T-helper 2 cell treated with Interferon-gamma antibody and Interleukin-4, amounts not matched to agents 5 μg/mL and 100 μg/mL, for 36 hours (primary cell): ENCODE measurements around the gene LRRC4C.
"Not testable (repeated sequence)": the region's sequence is repeated elsewhere in the genome, so short reads cannot be mapped to it uniquely, and the experiment has no call there.

Source experiments
- DNase-seq: peaks from one replicate; pipeline ENCODE4 v3.0.0; 2021; ENCODE audit warnings: low spot score
- H3K27ac Mint-ChIP-seq: one replicate; pipeline ENCODE4 v1.8.0; 2021; ENCODE audit warnings: mild to moderate bottlenecking, mixed read lengths
- H3K27me3 Mint-ChIP-seq: one replicate; pipeline ENCODE4 v1.8.0; 2021; ENCODE audit warnings: low read depth, mixed read lengths
- H3K36me3 Mint-ChIP-seq: one replicate; pipeline ENCODE4 v1.8.0; 2021; ENCODE audit warnings: low read depth, mixed read lengths
- H3K4me1 Mint-ChIP-seq: one replicate; pipeline ENCODE4 v1.8.0; 2021; ENCODE audit warnings: low read depth, mixed read lengths
- H3K4me3 Mint-ChIP-seq: one replicate; pipeline ENCODE4 v1.8.0; 2022; ENCODE audit warnings: mild to moderate bottlenecking, moderate library complexity, mixed read lengths
- H3K9me3 Mint-ChIP-seq: one replicate; pipeline ENCODE4 v1.8.0; 2021; ENCODE audit warnings: mixed read lengths

Gene LRRC4C

GRCh38 chr11:40236526-40236925 is 1222.9 kb downstream of the LRRC4C start:
- no peak overlapping the region for H3K4me3 Mint-ChIP-seq
- H3K27ac Mint-ChIP-seq, result no peak overlapping the region
- no peaks in the 10 kb centered on the region for H3K36me3 Mint-ChIP-seq
- H3K4me1 Mint-ChIP-seq, result no peaks in the 10 kb centered on the region
- no peak for DNase-seq
- H3K27me3 Mint-ChIP-seq, result no peaks in the 10 kb centered on the region
- H3K9me3 Mint-ChIP-seq, result peaks cover 27% of the 10 kb centered on the region

GRCh38 chr11:40235841-40236240 is 1223.6 kb downstream of the LRRC4C start:
- no peak overlapping the region for H3K4me3 Mint-ChIP-seq
- DNase-seq, result no peak

GRCh38 chr11:40230821-40231220 is 1228.6 kb downstream of the LRRC4C start:
- Mint-ChIP-seq H3K36me3 (no peaks in the 10 kb centered on the region), H3K4me1 (no peaks in the 10 kb centered on the region), H3K4me3 (no peak overlapping the region), H3K9me3 (peaks cover 38% of the 10 kb centered on the region), H3K27me3 (no peaks in the 10 kb centered on the region), H3K27ac (no peak overlapping the region)
- no peak for DNase-seq

More at GRCh38 chr11:40235841-40236240, 1223.6 kb downstream of the LRRC4C start:
- Mint-ChIP-seq H3K27me3 (no peaks in the 10 kb centered on the region), H3K27ac (no peak overlapping the region), H3K9me3 (peaks cover 27% of the 10 kb centered on the region), H3K4me1 (no peaks in the 10 kb centered on the region), H3K36me3 (no peaks in the 10 kb centered on the region)

GRCh38 chr11:40228662-40229061 is 1230.8 kb downstream of the LRRC4C start:
- Mint-ChIP-seq H3K9me3 (peaks cover 38% of the 10 kb centered on the region), H3K4me3 (no peak overlapping the region), H3K4me1 (no peaks in the 10 kb centered on the region), H3K27me3 (no peaks in the 10 kb centered on the region), H3K36me3 (no peaks in the 10 kb centered on the region), H3K27ac (no peak overlapping the region)
- no peak for DNase-seq

GRCh38 chr11:40227730-40228129 is 1231.7 kb downstream of the LRRC4C start:
- H3K4me3 Mint-ChIP-seq, result no peak overlapping the region

GRCh38 chr11:40226654-40227053 is 1232.8 kb downstream of the LRRC4C start:
- no peak overlapping the region for H3K27ac Mint-ChIP-seq

More at GRCh38 chr11:40227730-40228129, 1231.7 kb downstream of the LRRC4C start:
- Mint-ChIP-seq H3K27me3 (no peaks in the 10 kb centered on the region), H3K9me3 (peaks cover 32% of the 10 kb centered on the region), H3K4me1 (no peaks in the 10 kb centered on the region), H3K36me3 (no peaks in the 10 kb centered on the region), H3K27ac (no peak overlapping the region)
- DNase-seq, result no peak

GRCh38 chr11:40223596-40224330 is 1235.7 kb downstream of the LRRC4C start:
- Mint-ChIP-seq H3K4me1 (no peaks in the 10 kb centered on the region), H3K27ac (no peak overlapping the region), H3K4me3 (no peak overlapping the region), H3K9me3 (peaks cover 27% of the 10 kb centered on the region), H3K27me3 (no peaks in the 10 kb centered on the region), H3K36me3 (no peaks in the 10 kb centered on the region)
- no peak for DNase-seq

More at GRCh38 chr11:40226654-40227053, 1232.8 kb downstream of the LRRC4C start:
- H3K9me3 Mint-ChIP-seq, result peaks cover 31% of the 10 kb centered on the region
- H3K4me1 Mint-ChIP-seq, result no peaks in the 10 kb centered on the region
- no peak overlapping the region for H3K4me3 Mint-ChIP-seq
- no peaks in the 10 kb centered on the region for H3K27me3 Mint-ChIP-seq
- H3K36me3 Mint-ChIP-seq, result no peaks in the 10 kb centered on the region
- no peak for DNase-seq

- Mint-ChIP-seq H3K4me3 (no peak overlapping the region), H3K27me3 (no peaks in the 10 kb centered on the region), H3K9me3 (peaks cover 23% of the 10 kb centered on the region), H3K36me3 (no peaks in the 10 kb centered on the region), H3K4me1 (no peaks in the 10 kb centered on the region), H3K27ac (no peak overlapping the region)
- DNase-seq, result no peak
These were observed 1240.1 kb downstream of the LRRC4C start for GRCh38 chr11:40219401-40219800.

- peaks cover 32% of the 10 kb centered on the region for H3K9me3 Mint-ChIP-seq
- H3K4me1 Mint-ChIP-seq, result no peaks in the 10 kb centered on the region
- no peak for DNase-seq
- H3K36me3 Mint-ChIP-seq, result no peaks in the 10 kb centered on the region
- no peak overlapping the region for H3K4me3 Mint-ChIP-seq
- no peak overlapping the region for H3K27ac Mint-ChIP-seq
- H3K27me3 Mint-ChIP-seq, result no peaks in the 10 kb centered on the region
These were observed 1243.9 kb downstream of the LRRC4C start for GRCh38 chr11:40215556-40215955.

- H3K36me3 Mint-ChIP-seq, result no peaks in the 10 kb centered on the region
- no peak for DNase-seq
- no peak overlapping the region for H3K27ac Mint-ChIP-seq
- H3K4me3 Mint-ChIP-seq, result no peak overlapping the region
- H3K4me1 Mint-ChIP-seq, result no peaks in the 10 kb centered on the region
- peaks cover 31% of the 10 kb centered on the region for H3K9me3 Mint-ChIP-seq
- no peaks in the 10 kb centered on the region for H3K27me3 Mint-ChIP-seq
These were observed 1252.0 kb downstream of the LRRC4C start for GRCh38 chr11:40207416-40207815.

- Mint-ChIP-seq H3K4me3 (no peak overlapping the region), H3K36me3 (no peaks in the 10 kb centered on the region), H3K27ac (no peak overlapping the region), H3K9me3 (peaks cover 24% of the 10 kb centered on the region), H3K27me3 (no peaks in the 10 kb centered on the region), H3K4me1 (no peaks in the 10 kb centered on the region)
- DNase-seq, result no peak
These were observed 1255.2 kb downstream of the LRRC4C start for GRCh38 chr11:40204228-40204627.

- Mint-ChIP-seq H3K27ac (no peak overlapping the region), H3K4me1 (no peaks in the 10 kb centered on the region), H3K4me3 (no peak overlapping the region), H3K36me3 (no peaks in the 10 kb centered on the region), H3K27me3 (no peaks in the 10 kb centered on the region), H3K9me3 (peaks cover 26% of the 10 kb centered on the region)
- DNase-seq, result no peak
These were observed 1255.8 kb downstream of the LRRC4C start for GRCh38 chr11:40203606-40204005.

GRCh38 chr11:40202589-40203270 is 1256.7 kb downstream of the LRRC4C start:
- Mint-ChIP-seq H3K4me3 (no peak overlapping the region), H3K9me3 (peaks cover 26% of the 10 kb centered on the region), H3K27ac (no peak overlapping the region), H3K36me3 (no peaks in the 10 kb centered on the region), H3K27me3 (no peaks in the 10 kb centered on the region), H3K4me1 (no peaks in the 10 kb centered on the region)
- DNase-seq, result no peak

GRCh38 chr11:40192590-40192989 is 1266.9 kb downstream of the LRRC4C start:
- not testable (repeated sequence) for H3K9me3 Mint-ChIP-seq, H3K27me3 Mint-ChIP-seq, H3K36me3 Mint-ChIP-seq, H3K27ac Mint-ChIP-seq, H3K4me3 Mint-ChIP-seq, DNase-seq, H3K4me1 Mint-ChIP-seq
